Breast epithelium (tissue), 4 donors: ENCODE data around the gene FAF1. TPM values are rescaled to one million over a fixed set of nuclear protein-coding genes. Genes with fewer than 3 reads are reported as not detected.

ENCODE experiments used
- DNase-seq, 2 donors: peaks; one replicate each; pipeline ENCODE4 v3.0.0-alpha.2; 2019; ENCODE audit warnings: low spot score in 2 of 2
- H3K27ac ChIP-seq, 2 donors: fragments of 200-600 bp; sonication (generic) in 1 of 2; one replicate each; pipeline ENCODE4 v1.5.1; 2016 to 2019; ENCODE audit warnings: mild to moderate bottlenecking in 1 of 2
- H3K27me3 ChIP-seq, 2 donors: fragments of 200-600 bp; sonication (generic) in 1 of 2; one replicate each; pipeline versions ENCODE4 v1.5.1 to v1.6.0; 2017 to 2019; ENCODE audit warnings: control low read depth in 1 of 2, mild to moderate bottlenecking in 1 of 2
- H3K36me3 ChIP-seq: fragments of 200-600 bp; one replicate; pipeline ENCODE4 v1.5.1; 2019
- H3K4me1 ChIP-seq, 2 donors: fragments of 200-600 bp; sonication (generic); one replicate each; pipeline ENCODE4 v1.5.1; 2016 to 2019; ENCODE audit warnings: control low read depth in 1 of 2
- H3K4me3 ChIP-seq, 3 donors: fragments of 200-600 bp; sonication (generic); 1 replicate in 2 of 3; 2 replicates in 1 of 3; pipeline ENCODE4 v1.5.1; 2016 to 2019; ENCODE audit warnings: mild to moderate bottlenecking in 3 of 3, moderate library complexity in 2 of 3
- H3K9me3 ChIP-seq, 2 donors: fragments of 200-600 bp; sonication (generic) in 1 of 2; one replicate each; pipeline ENCODE4 v1.5.1; 2016 to 2019; ENCODE audit warnings: control low read depth in 1 of 2
- CTCF ChIP-seq, 3 donors: fragments of 450-650 bp; IDR thresholded peaks; one replicate each; pipeline ENCODE4 v1.5.1; 2016 to 2017; ENCODE audit warnings: antibody characterized with exemption in 3 of 3, mild to moderate bottlenecking in 3 of 3, moderate library complexity in 3 of 3
- POLR2A ChIP-seq: fragments of 450-650 bp; IDR thresholded peaks from one replicate; pipeline ENCODE4 v1.6.1; 2016; ENCODE audit warnings: antibody characterized with exemption, mild to moderate bottlenecking, moderate library complexity
- POLR2AphosphoS5 ChIP-seq, 3 donors: sonication (generic); formaldehyde crosslinking; IDR thresholded peaks; one replicate each; pipeline ENCODE4 v1.6.1; 2017; ENCODE audit warnings: antibody characterized with exemption in 3 of 3
- intact Hi-C: fragments of 100-400 bp; cut with DNase I; formaldehyde crosslinking; loops from one replicate; pipeline ENCODE4 v1.15.1; 2023; ENCODE audit warnings: low total_unique reads
- total RNA-seq, 3 donors: library from RNA; depleted of rRNA; stranded (reverse); fragments of >200 nt; gene quantifications; one replicate each; pipeline ENCODE4 v1.1.0, GENCODE V29; 2016

FAF1 gene
- total RNA-seq, 3 donors from 2014 or later, result 34.9 to 58.2 (median 42.0) TPM

GRCh38 chr1:50971748-50972305 lies 11.8 kb upstream of the FAF1 start:
- H3K36me3 ChIP-seq, result no peaks in the 10 kb centered on the region
- H3K4me3 ChIP-seq, result peak overlapping the region; percentile 84 to 88 (median 86)
- no peak for DNase-seq
- intact Hi-C loops, result no loop called here
- H3K4me1 ChIP-seq, result no peaks in the 10 kb centered on the region
- H3K27ac ChIP-seq, result no peak overlapping the region
- H3K9me3 ChIP-seq, result no peaks in the 10 kb centered on the region
- TF ChIP-seq POLR2AphosphoS5 (IDR thresholded peaks at IDR 0.05), result no peak
- no peak for TF ChIP-seq CTCF (IDR thresholded peaks at IDR 0.05)
- no peak for TF ChIP-seq POLR2A
- peaks cover 0 to 4% of the 10 kb centered on the region in 2 donors for H3K27me3 ChIP-seq

GRCh38 chr1:50970931-50971582 lies 11.0 kb upstream of the FAF1 start:
- intact Hi-C loops, result no loop called here
- Histone ChIP-seq H3K4me3 (peak overlapping the region; percentile 84 to 88 (median 86)), H3K27me3 (peaks cover 0 to 4% of the 10 kb centered on the region in 2 donors), H3K36me3 (no peaks in the 10 kb centered on the region), H3K4me1 (no peaks in the 10 kb centered on the region), H3K9me3 (no peaks in the 10 kb centered on the region), H3K27ac (peak overlapping the region; percentile 92 to 96)
- no peak for DNase-seq
- TF ChIP-seq POLR2AphosphoS5 (IDR thresholded peaks at IDR 0.05) (no peak), CTCF (IDR thresholded peaks at IDR 0.05) (no peak), POLR2A (no peak)

GRCh38 chr1:50970509-50970887 lies 10.4 kb upstream of the FAF1 start:
- Histone ChIP-seq H3K27ac (peak overlapping the region; percentile 92 to 96), H3K4me1 (no peaks in the 10 kb centered on the region)
- intact Hi-C loops, result no loop called here

GRCh38 chr1:50969611-50970508 lies 9.8 kb upstream of the FAF1 start, which contains the start of gene CDKN2C:
TSS of gene CDKN2C (plus strand) at chr1:50970245. CDS start at chr1:50970369, 124 bp downstream.
- peak in 1 of 2 donors; percentile 78 for DNase-seq
- peak; percentile 7 to 67 (median 33) for TF ChIP-seq POLR2AphosphoS5 (IDR thresholded peaks at IDR 0.05)
- no peak for TF ChIP-seq CTCF (IDR thresholded peaks at IDR 0.05)
- intact Hi-C loops, result no loop called here
- Histone ChIP-seq H3K36me3 (no peaks in the 10 kb centered on the region), H3K9me3 (no peaks in the 10 kb centered on the region), H3K4me1 (no peaks in the 10 kb centered on the region), H3K27ac (peak within 1 kb of the TSS; percentile 92 to 96), H3K4me3 (peak within 1 kb of the TSS; percentile 84 to 88 (median 86)), H3K27me3 (peaks cover 0 to 4% of the 10 kb centered on the region in 2 donors)

More at GRCh38 chr1:50970509-50970887, 10.4 kb upstream of the FAF1 start:
- H3K4me3 ChIP-seq, result peak overlapping the region; percentile 84 to 88 (median 86)
- no peak for DNase-seq
- H3K27me3 ChIP-seq, result peaks cover 0 to 4% of the 10 kb centered on the region in 2 donors
- no peaks in the 10 kb centered on the region for H3K9me3 ChIP-seq
- no peaks in the 10 kb centered on the region for H3K36me3 ChIP-seq
- TF ChIP-seq CTCF (IDR thresholded peaks at IDR 0.05) (no peak), POLR2AphosphoS5 (IDR thresholded peaks at IDR 0.05) (no peak)
